GM10847 (cell line): ENCODE measurements around the gene TCEANC.
A peak's percentile ranks its signal among the peaks of the same experiment; 100 is the strongest.

ENCODE experiments used
- POLR2A ChIP-seq: IDR thresholded peaks from 2 replicates; pipeline ENCODE4 v1.6.1; 2011; ENCODE audit not compliant: insufficient read length; ENCODE audit errors: extremely low read depth

TCEANC gene, protein sequence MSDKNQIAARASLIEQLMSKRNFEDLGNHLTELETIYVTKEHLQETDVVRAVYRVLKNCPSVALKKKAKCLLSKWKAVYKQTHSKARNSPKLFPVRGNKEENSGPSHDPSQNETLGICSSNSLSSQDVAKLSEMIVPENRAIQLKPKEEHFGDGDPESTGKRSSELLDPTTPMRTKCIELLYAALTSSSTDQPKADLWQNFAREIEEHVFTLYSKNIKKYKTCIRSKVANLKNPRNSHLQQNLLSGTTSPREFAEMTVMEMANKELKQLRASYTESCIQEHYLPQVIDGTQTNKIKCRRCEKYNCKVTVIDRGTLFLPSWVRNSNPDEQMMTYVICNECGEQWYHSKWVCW

DNA sequence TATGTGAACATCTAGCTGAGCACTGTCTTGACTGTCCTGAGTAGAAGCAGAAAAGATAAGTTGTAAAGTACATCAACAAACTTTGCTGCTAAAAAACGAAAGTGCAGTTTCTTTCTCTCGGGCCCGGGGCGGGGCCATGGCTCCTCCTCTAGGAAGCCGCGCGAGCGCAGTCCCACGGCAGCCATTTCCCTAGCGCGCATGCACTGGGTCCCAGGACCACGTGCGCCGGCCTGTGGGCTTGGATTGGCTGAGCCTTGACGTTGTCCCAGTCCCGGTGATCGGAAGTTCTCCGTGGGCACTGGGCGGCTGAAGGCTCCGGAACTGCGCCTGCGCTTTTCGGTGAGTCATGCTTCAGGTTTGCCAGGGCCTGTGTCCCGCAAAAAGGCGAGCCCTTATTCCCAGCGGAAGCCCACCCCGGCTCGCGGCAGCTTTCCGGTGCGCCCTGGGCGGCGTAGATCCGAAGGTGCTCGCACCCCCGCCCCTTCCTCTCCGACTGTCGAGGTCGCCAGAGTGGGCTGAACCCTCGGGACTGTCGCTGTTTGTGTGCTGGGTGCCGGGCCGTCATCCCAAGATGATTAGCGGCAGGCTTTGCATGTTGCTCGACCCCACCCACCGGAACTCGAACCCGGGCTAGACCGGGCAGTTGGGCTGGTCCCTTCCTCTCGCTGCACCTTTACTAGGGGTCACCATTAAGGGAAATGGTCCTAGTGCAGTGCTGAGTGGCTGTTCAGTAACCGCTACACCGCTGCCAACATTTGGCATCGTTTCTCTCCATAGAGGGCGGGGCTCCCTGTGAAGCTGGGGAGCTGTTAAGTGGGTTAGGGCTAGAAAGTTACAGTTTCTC, at the start of gene TCEANC:
Gene TCEANC (plus strand): TSS at position 292 of the 844 bp plus-strand sequence. CDS start 9,368 bp downstream, outside the sequence.
- TF ChIP-seq POLR2A: peak; percentile 47

DNA sequence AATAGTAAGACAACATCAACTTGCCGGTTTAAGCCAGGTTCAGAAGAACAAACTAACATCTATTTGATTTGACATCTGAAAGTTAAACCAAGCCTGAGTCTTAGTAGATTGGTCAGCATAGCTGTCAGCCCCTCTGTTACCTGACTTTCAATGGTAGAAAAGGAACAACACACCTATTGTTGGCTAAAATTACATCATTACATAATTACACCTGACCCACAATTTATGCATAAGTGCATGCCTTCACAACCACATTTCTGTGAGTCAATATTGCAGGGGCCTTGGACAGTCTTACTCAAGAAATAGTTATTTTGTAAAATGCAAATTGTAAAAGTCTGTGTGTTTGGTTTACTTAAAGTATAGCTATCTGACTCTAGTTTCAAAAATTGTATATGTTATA, 47.3 kb upstream of the TCEANC start:
- no peak for TF ChIP-seq POLR2A

DNA sequence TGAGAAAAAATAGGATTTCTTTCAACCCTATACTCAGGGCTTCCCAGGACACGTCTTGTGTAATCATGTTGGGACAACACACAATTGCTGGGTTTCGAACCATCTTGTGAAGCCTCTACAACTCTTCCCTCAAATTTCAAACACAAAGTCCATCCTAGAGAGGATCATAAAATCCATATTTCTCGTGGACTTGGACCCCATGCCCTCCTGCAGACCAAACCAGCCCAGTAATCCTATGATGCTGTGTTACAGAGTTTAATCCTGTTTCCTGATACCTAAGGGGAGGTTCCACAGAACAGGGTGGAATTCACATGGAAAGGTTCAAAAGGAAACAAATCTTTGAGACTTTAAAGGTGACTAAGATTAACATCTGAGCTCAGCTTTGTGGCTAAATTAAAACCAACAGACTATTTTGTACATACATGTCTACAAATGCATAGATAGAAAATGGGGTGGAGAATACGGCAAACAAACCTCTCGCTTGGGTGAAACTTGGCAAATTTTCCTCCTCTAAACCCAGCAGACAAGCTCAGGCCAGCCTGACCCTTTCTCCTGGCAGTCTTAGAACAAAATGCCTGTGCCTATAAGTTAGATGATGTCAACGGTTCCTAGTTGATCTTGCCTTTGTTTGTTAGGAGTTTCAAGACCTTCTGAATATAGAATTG, 45.5 kb upstream of the TCEANC start:
- no peak for TF ChIP-seq POLR2A

DNA sequence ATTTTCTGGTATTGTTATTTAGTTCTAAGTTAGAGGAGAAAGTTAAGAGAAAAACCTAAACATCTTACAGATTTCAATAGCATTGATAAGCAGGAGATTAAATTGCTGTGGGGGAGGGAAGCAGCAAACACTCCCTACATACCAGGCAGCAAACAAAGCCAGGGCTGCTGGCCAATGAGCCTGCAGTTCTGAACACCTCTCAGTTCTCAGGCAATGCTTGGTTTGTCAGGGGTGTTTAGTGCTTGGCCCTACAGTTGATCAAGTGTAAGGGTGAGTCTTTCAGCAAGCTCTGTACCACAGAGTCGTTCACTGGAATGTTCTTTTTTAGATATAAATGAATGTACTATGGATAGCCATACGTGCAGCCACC, 45.0 kb upstream of the TCEANC start:
- TF ChIP-seq POLR2A: no peak

DNA sequence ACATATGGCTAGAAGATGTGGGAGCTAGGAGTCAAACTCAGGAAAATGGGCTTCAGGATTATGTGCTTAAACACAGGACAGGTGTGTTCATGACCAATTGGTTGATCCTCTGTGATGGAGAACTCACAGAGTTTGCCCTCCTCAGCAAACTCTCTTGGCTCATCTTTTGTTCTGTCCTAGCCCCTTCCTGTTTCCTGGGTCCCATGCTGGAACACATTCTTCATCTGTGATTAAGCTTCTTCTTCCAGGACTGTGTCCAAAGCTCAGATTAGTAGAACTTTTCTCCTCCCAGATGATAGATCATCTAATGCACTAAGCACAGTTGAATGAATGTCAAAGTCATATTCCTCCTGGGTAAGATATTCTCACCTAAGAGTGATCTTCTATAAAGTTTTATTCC, 38.8 kb upstream of the TCEANC start:
- no peak for TF ChIP-seq POLR2A

DNA sequence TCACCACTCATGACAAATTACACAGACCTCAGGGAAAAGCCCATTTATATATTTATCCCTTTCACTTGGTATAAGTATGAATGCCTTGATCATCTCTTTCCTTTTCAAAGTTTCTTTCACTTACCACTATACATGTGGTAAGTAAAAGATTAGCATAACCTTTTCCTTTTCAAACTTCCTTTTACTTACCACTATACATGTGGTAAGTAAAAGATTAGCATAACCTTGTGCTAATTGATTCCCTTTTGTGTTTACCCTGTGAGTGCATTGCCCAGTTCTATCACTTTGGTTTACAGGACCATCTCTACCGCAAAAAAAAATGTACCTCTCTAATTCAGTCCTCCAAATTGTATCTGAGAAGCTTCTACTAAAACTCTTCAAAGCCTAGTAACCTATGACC, 32.7 kb upstream of the TCEANC start:
- no peak for TF ChIP-seq POLR2A

DNA sequence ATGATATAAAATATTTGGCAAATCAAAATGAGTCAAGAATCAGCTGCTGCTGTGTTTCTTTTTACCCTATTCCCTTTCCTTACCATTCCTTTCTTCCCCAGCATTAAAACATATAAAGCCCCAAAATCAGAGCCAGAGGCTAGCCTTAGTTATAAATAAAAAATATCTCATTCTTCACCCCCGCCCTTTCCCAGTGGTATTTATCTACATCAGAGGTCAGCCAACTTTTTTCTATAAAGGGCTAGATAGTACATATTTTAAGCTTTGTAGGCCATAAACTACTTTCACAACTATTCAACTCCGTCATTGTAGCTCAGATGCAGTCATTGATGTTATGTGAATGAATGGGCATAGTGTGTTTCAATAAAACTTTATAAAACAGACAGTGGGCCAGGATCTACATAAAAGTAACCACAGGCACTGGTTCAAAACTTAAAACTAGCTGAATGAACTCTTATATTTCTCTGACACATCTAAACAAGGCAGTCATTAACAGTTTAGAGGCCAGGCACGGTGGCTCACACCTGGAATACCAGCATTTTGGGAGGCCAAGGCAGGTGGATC, 30.5 kb upstream of the TCEANC start:
- no peak for TF ChIP-seq POLR2A

DNA sequence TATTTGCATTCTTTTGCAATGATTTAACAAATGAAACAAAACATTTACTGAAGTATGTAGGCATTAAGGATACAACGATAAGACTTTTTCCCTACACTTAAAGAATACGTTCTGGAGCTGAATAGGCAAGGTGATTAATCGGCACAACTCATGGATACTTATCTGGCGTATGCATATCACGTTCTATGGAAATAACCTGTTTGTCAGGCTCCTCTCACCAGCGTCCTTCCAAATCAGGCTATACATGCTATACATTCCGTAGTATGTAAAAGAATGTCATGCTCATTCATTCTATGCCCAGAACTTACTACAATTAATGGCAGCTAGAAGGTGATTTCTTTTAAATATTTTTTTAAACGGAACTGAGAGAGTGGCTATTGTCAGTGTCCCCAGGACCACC, 25.6 kb upstream of the TCEANC start:
- no peak for TF ChIP-seq POLR2A

DNA sequence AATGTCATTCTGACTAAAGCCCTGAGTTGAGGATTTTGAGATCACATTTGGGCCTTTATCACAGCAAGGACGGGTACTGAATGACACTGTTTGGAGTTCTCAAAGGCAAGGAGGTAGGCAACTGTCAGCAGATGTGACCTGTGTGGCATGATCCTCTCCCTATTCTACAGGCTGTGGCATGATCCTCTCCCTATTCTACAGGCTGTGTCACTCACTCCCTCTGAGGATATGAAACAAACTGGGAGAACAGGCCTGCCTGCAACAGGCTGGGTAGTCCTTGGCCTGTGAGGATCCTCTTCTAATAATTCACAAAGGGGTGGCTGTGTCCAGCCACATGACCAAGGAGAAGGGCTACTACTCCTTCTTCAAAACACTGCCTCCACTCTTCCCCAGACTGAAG, 14.9 kb upstream of the TCEANC start:
- no peak for TF ChIP-seq POLR2A

DNA sequence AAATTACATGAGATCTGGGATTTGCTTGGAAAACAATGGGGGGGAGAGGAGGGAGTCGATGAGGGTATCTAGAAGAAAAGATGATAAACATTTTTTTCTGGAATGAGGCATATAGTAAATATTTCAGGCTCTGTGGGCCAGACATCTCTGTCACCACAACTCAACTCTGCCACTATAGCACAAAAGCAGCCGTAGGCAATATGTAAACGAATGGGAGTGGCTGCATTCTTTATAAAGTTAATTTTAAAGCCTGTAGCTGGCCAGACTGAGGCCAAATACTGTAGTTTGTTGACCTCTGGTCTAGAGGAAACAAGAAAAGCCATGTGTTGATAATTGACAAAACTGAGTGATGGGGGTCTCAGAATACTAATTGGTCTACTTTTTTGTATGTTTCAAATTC, 14.1 kb upstream of the TCEANC start:
- TF ChIP-seq POLR2A: no peak

DNA sequence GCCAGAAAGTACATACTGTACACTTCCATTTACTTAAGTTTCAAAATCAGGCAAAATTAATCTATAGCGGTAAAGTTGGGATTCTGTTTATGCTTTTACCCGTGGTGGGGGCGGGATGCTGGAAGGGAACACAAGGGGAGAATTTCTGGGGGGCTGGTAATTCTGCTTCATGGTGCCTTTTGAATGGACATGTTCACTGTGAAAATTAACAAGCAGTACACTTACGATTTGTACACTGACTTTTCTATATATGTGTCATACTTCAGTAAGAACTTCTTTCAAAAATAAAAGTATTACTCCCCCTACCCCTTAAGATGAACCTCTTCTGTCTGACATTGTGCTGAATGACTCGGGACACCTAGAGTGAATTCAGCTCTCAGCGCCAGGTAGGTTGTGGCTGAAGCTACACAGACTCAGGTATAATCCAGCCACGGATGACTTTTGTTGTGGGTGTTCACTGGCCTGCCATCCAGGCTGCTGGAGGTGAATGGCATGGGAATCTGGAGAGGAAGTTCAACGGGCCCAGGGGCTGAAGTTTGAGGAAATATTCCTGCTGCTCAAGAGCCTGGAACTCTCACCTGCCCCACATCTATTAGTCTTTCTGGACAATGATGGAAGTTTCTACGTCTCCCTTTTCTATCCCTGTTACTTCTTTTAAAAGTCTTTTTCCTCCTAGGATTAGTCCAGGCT, 7.3 kb upstream of the TCEANC start:
- no peak for TF ChIP-seq POLR2A

DNA sequence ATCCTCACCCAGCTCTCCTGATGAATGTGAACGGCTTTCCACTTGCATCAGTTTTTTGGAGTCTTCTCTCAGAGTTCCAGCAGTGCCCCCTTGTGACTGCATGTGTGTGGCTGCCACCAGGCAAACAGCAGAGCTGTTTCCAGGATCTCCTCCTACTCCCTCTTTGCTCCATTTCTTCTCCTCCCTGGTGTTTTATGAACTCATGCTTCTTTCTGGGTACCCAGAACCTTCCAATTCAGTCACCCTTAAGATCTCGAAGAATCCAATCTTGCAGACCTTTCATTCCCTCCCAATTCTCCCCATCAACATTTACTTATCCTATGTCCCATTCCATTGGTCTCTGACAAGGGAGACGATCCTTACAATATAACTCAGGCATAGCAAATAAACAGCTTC, 6.8 kb upstream of the TCEANC start:
- no peak for TF ChIP-seq POLR2A

DNA sequence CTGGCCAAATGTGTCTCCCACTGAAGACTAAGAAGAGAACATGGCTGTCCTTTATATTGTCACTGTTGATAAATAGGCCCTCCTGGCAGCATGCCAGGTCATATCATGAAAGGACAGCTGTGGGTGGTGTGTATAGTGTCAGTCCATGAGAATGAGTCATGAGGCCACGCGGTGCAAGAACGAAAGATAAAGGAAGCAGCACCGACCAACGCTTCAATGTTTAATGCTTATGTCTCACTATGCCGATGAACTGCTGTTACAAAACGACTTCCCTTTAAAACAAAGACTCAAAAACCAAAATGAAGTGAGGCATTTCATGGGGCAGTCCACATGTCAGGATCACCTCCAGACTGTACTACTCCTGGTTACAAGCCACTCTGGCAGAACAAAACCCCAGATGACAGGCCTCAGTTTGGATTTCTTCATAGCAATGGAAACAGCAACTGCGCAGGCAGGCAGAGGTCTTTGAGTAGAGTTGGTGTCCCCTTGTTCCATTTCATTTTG, 5.2 kb upstream of the TCEANC start:
- no peak for TF ChIP-seq POLR2A

DNA sequence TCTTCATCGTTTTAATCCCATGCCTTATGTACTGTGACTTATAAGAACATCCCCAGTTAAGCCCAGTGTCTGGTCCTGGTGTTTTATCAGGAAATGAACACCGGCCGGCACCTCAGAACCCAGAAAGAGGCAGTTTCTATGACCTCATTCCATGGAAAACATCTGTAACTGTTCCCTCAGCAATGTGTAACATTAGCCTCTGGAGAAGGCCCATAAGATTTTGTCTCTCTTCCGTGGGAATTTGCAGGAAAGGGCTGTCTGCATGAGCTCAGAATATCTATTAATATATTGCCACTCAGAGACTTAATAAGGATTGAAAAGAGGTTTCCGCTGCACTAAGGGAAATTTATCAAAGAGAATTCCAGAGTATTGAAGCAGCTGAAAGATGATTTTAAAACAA, 3.1 kb upstream of the TCEANC start:
- TF ChIP-seq POLR2A: no peak

DNA sequence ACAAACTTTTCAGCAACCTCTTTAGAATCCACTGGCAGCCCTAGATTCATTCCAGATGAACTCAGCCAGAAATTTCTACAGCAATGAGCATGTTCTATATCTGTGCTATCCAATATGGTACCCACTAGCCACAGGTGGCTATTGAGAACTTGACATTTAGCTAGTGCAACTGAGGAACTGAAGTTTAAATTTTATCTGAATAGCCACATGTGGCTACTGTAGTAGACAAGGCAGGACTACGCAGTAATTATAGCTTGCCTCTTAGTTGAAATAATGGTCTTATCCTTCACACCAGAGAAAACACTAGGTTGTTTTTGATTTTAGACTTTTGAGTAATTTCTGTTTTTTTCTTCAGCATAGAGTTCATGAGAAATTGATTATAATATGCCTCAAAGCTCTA, 2.6 kb upstream of the TCEANC start:
- no peak for TF ChIP-seq POLR2A
